H1 (cell line): ENCODE measurements around the gene FAT1. TPM values are rescaled to one million over a fixed set of nuclear protein-coding genes. Genes with fewer than 3 reads are reported as not detected.

Source experiments
- polyA plus RNA-seq, 7 experiments: library from polyadenylated mRNA; depleted of rRNA in 3 of 7; stranded (reverse) in 5 of 7; unstranded in 2 of 7; fragments of >200 nt in 5 of 7; fragments of 200-250 nt in 2 of 7; gene quantifications; 1 replicate in 5 of 7; 2 replicates in 1 of 7; 4 replicates in 1 of 7; pipeline versions ENCODE4 v1.2.1 to v1.2.3, GENCODE V29; 2011 to 2013; ENCODE audit warnings: missing spikeins in 2 of 7, mixed read lengths in 2 of 7
- total RNA-seq: library from RNA; stranded (reverse); fragmentation: NEBNext Ultra II Directional; extraction: Animal tissue kit (Norgen Biotek cat#: 25700); gene quantifications from 2 replicates; pipeline ENCODE4 v1.2.1, GENCODE V29; 2021

Gene FAT1
- total and polyA plus RNA-seq, 2 of the 8 experiments (the other 6 are each of a cell fraction or from before 2014, with no cell fraction given) = 94.4 to 137 TPM

Other genes starting within 250 kb of the FAT1 start
- 0.45 and 0.50 TPM in 2 replicates for gene MTNR1A, start 168.3 kb downstream of the FAT1 start, total RNA-seq
- 1.0 and 1.7 TPM in 2 replicates for gene MTNR1A, start 168.3 kb downstream of the FAT1 start, polyA plus RNA-seq (2011; rRNA removed)